ENCODE data around the gene DNAH8.

The DNAH8 gene

DNA sequence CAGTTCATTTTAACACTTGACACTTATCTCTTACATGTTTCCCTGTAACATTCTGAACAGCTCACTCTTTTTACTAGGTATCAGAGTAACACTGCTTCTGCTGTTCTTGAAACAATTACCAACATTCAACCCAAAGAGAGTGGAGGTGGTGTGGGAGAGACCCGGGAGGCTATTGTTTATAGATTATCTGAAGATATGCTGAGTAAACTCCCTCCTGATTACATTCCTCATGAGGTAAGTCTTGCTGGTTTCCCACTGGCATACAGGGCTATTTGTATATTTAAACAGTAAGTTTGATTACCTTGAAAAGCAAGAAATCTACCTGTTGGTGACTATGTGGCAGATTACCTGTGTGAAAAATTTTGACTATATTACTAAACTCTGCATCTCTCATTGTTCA, 293.6 kb downstream of the DNAH8 start:
- DNase-seq (ENCODE audit: low read depth, low spot score): no peak

DNA sequence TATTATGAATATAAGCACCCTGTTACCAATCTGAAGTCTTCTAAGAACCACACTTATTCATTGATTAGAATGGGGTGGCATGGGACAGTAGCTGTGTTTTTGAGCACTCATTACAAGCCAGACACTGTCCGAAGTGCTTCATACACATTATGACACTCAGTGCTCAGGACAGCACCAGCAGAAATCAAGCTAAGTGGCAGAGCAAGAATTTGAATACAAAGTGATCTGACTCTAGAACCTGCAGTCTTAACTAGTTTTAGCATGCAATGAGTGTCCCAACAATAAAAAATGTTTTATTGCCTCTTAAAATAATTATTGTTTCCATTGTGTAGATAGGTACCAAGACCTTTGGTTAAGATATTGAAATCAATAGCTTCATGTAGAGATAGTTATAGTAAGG, 294.4 kb downstream of the DNAH8 start:
- DNase-seq (ENCODE audit: low read depth, low spot score): no peak

DNA sequence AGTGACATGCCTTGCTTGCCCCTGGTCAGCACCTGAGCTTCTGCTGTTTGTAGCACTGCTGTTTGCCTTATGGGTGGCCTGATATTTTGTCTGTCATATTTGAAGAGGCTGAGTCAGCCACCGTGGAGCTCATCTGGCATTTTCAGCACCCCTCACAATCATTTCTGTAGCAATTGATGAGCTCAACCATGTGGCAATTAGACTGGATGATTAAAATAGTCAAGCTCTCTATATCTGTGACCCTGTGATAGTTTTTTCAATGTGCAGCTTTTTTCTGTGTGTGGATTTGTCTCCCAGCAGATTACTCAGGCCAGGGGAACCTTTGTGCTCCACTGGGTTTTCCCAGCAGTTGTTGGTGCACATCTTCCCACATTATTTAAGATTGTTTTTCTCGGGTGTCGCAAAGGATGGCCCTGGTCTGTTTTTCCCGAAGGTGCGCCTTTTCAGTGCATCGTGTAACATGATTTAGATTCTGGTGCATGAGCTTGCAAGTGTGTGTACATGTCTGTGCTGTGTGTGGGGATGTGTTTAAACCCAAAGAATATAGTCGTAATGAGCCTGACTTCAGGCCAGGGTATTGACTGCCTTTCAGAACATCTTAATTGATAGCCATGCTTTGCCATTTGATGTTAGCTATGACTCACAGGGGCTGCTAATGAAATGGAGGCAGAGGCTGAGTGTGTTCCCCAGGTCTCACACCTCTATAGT, 301.9 kb downstream of the DNAH8 start:
- no peak for DNase-seq (ENCODE audit: low read depth, low spot score)

DNA sequence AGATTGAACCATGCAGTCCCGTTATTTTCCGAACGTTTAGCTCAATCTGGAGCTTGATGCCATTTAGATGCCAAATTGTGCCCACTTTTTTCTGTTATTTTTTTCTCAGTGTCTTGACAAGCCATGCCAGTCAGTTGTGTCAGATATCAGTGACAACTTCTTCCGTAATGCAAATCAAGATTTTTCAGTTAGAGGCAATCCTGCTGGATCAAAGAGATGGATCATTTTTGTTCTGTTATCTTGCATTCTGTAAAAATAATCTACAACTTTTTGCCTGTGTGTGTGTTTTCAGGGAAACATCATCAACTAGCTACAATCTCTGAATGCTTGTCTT, 302.4 kb downstream of the DNAH8 start:
- DNase-seq (ENCODE audit: low read depth, low spot score): no peak

DNA sequence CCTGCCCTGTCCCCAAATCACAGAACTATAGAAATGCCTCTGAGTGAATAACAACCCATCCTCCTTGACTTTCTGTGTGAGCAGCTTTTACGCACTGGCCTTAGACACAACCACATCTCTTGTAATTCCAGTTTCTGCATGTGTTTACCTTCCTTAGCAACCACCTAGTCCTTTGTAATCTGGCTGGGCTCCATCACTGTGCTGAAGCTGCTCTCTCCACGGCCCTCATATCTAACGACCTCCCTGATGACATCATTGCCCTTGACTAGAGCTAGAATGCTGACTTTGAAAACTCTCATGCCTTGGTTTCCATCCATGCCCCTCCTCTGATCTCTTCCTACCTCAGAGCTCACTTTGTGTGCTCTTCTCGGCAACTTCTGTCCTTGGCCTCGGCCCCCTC, 303.0 kb downstream of the DNAH8 start:
- DNase-seq (ENCODE audit: low read depth, low spot score): no peak

- no peak for DNase-seq (ENCODE audit: low read depth, low spot score)
Observed at GRCh38 chr6:39020136-39020535, 305.0 kb downstream of the DNAH8 start.

- no peak for DNase-seq (ENCODE audit: low read depth, low spot score)
Observed at GRCh38 chr6:39021041-39021440, 305.9 kb downstream of the DNAH8 start.

- DNase-seq (ENCODE audit: low read depth, low spot score): no peak
Observed at GRCh38 chr6:39021779-39022178, 306.7 kb downstream of the DNAH8 start.

DNA sequence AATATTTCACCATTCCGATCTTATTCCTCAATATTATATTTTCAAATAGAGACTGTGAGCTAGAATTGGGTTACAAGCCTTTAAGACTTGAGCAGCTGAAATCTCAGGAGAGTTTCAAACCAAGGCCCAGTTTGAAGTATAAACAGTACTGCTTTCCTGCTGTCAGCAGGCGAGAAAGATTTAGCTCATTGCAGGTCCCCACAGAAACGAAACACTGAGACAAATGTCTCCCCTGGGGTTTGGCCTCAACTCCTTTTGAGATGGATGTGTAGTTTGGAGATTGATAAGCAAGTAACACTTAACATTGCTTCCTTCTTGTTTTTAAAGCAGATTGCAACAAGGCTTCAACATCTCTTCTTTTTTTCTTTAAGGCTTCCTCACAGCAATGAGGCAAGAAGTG, 311.1 kb downstream of the DNAH8 start:
- DNase-seq (ENCODE audit: low read depth, low spot score): no peak

- DNase-seq (ENCODE audit: low read depth, low spot score): no peak
Observed at GRCh38 chr6:39029156-39030011, 314.3 kb downstream of the DNAH8 start.

- DNase-seq (ENCODE audit: low read depth, low spot score): no peak
Observed at GRCh38 chr6:39035681-39036080, 320.6 kb downstream of the DNAH8 start.

- no peak for DNase-seq (ENCODE audit: low read depth, low spot score)
Observed at GRCh38 chr6:39037082-39037508, 322.0 kb downstream of the DNAH8 start.

- no peak for DNase-seq (ENCODE audit: low read depth, low spot score)
Observed at GRCh38 chr6:39037707-39038106, 322.6 kb downstream of the DNAH8 start.

DNA sequence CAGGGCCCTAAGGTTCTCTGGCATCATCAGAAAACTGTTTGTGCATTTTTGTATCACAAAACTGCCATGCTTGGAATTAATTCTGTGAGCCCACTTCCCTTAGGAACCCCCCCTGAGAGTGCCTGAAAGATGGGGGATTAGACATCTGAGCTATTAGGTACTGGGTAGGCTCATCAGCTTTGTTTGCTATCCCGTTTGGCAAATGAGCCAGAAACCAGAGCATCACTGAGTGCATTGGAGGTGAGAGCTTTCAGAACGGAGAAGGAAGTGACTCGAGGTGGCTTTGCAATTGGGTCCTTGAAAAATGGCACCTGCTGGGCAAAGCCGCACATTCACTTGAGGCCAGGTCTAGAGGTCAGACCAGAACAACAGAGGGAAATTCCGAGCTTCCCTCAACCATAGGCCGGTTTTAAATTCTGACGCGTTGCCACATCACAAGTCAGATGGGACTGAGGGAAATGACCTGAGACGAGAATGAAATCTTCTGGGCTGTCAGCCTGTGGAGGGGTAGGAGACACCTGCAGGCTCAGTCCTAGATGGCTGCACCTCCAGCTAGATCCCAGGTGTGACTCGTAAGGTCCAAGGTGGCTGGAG, 325.1 kb downstream of the DNAH8 start:
- no peak for DNase-seq (ENCODE audit: low read depth, low spot score)

- DNase-seq (ENCODE audit: low read depth, low spot score): no peak
Observed at GRCh38 chr6:39041072-39041471, 326.0 kb downstream of the DNAH8 start.

- no peak for DNase-seq (ENCODE audit: low read depth, low spot score)
Observed at GRCh38 chr6:39043776-39044175, 328.7 kb downstream of the DNAH8 start.

DNA sequence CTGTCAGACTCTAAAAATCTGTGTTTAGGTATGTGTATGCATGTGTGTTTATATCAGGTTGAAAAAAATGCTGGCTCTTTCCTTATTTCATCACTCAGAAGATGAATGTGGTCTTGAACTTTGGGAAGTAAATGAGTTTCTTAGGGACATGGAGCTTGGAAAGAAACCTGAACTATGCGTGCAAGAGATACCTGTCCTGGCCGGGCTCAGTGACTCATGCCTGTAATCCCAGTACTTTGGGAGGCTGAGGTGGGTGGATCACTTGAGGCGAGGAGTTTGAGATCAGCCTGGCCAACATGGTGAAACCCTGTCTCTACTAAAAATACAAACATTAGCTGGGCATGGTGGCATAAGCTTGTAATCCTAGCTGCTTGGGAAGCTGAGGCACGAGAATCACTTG, 329.1 kb downstream of the DNAH8 start:
- DNase-seq (ENCODE audit: low read depth, low spot score): no peak

- DNase-seq (ENCODE audit: low read depth, low spot score): no peak
Observed at GRCh38 chr6:39047434-39048327, 332.6 kb downstream of the DNAH8 start.

DNA sequence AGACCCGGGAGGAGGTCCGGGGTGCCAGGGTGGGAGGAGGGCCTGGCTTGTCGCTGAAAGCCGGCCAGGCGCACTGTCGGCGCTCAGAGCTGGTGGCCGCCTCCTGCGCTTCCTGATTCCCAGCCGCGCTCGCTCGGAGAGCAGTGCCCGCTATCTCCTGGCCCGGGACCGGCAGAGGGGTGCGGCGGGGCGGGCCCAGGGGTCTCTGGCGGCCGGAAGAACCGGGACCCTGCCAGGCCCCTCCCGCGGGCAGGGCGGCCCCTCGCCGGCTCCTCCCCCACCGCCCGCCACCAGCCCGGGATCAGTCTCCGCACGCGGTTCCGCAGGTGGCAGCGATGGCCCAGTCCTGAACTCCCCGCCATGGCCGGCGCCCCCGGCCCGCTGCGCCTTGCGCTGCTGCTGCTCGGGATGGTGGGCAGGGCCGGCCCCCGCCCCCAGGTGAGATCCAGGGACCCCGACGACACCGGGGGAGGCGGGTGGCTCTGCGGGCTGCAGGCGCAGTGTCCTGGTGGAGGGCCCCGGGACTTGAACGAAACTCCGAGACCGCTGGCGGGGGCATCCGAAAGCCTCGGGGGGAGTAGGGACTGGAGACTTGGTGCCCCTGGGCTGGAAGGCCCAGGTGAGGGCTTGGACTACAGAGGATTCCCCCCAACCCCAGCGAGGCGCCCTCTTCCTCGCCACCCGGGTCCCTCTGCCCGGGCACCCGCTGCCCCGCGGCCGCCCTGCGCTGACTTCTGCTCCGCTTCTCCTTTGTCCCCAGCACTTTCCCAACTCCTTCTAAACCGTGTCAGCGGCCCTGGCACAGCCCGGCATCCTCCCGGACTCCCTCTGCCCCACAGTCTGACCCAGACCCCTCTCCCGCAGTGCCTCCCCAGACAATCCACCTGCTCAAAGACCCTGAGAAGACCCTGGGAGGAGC, 333.6 kb downstream of the DNAH8 start, which contains the start of gene GLP1R:
TSS of gene GLP1R (plus strand) at position 301 of the 919 bp plus-strand sequence. CDS start at position 361, 60 bp downstream.
- no peak for DNase-seq (ENCODE audit: low read depth, low spot score)

DNA sequence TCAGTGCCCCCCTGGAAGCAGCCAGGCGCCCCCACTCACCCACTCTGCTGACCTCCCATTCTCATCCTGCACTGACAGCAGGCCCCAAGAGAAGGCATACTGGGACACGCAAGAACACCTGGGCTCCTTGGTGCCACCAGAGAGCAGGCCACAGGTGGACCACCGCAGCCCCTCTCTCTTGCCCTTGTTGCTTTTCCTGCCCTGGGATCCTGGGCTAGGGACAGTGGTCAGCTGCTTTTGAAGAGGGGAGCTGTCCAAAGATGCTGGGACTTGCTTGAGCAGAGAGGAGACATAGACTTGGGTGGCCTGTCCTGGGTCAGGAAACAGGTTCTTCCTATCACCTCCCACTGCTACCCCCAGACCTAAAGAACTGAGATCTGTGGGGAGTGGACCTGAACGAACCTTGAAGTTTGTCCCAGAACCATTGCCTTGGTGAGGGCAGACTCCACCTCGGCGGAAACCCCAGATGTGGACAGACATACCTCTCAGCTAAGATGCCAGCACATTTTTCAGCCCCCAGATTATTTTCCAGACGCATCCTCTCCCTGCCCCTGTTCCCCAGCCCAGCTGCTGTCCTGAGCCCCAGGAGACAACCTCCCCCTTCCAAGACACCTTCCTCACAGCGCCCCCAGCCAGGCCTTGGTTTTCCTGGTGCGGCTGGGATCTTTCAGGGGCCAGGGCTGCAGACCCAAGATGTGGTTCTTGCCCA, 334.6 kb downstream of the DNAH8 start:
- no peak for DNase-seq (ENCODE audit: low read depth, low spot score)

Data from activated CD4-positive, CD25-positive, alpha-beta regulatory T cell treated with anti-CD3 and anti-CD28 coated beads, Interleukin-2, amount 50 U/mL, for 16 hours (primary cell).